DMS 273 treated with DMSO at 0.1 percent for 48 hours (cell line): ENCODE data around the gene GFY.

Experiments used
- DNase-seq: peaks from one replicate; lab custom pipeline; 2025; lab: John Stamatoyannopoulos, UW

Gene GFY

DNA sequence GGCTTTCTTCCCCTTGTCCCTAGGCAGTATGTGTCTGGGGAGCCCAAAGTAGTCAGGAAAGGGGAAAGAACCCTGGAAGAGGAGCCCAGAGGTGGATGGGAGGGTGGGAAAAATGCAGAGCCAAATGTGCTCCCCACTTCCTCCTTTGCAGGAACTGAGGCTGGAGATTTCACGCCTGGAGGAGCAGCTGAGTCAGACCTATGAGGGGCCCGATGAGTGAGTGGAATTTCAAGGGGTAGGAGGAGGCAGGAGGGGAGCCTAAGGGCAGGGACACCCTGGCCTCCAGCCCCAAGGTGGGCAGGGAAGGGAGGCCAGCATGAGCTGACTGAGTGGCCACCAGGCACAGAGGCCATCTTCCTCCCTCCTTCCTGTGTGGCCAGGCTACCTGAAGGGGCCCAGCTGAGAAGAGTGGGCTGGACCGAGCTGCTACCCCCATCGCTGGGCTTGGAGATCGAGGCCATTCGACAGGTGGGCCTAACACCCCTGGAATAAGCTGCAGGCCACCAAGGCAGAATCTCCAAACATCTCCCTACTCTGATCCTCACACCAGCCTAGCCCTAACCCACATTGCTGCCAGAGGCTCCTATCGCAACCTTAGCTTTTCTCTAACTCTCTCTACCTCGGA lies 16.3 kb upstream of the GFY start:
- DNase-seq: no peak

DNA sequence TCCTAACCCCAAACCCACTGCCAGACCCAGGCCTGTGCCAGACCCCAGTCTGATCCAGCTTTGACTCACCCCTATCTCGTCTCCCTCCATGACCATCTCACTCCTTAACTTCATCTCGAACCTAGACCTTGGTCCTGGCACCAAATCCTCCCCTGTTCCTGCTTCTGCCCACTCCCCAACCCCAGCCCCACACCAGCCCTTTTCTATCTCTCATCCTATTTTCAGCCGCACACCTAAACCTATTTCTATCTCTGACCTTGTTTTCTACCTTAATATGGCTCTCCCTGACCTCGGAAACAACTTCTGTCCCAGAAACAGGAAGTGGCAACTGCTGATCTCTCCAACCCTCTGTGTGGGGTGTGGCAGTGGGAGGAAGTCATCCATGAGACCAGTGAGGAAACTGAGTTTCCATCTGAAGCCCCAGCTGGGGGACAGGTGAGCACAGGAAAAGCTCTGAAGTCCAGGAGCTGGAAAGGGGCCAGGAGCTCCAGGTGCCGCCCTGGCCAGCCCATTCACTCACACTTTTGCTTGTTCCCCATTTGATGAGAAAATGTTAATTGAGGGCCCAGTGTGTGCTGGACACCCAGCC lies 15.7 kb upstream of the GFY start:
- no peak for DNase-seq

DNA sequence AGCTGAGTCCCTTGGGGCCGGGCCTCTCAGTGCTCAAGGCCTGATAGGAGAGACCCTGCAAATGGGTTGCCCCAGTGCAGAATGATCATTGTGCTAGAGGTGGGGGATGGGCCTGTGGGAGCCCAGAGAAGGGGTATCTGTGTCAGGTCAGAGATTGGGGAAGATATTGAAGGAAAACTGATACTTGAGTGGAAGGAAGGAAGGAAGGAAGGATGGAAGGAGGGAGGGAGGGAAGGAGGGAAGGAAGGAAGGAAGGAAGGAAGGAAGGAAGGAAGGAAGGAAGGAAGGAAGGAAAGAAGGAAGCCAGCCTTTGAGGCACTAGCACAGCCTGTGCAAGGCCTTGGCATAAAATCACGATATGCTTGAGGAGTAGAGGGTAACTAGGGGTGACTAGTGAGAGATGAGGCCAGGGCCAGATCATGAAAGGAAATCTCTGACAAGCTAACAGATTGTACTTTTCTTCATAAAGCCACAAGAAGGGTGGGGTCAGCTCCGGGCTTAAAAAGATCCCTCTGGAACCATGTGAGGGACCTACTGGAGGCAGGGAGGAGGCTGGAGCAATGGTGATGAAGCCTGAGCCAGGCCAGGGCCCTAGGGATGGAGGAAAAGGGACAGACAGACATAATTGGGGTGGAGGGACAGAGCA lies 13.4 kb upstream of the GFY start:
- no peak for DNase-seq

DNA sequence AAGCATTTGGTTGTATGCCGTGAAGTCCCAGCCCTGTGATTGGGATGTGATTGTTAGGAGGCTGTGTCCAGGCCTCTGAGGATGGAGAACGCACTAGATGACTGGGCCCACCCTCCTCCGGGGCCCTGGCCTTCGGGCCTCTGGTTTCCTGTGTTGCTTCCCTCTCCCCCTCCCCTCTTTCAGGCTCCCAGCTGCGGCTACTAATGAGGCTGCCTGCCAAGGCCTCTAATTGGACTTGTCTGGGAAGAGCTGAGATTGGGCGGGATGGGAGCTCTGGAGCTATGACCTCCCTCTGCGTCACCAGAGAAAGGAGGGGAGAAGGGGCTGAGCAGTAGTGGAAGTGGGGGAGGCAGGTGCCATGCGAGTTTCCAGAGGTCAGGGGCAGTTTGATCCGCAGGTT lies 11.8 kb upstream of the GFY start:
- DNase-seq: no peak

DNA sequence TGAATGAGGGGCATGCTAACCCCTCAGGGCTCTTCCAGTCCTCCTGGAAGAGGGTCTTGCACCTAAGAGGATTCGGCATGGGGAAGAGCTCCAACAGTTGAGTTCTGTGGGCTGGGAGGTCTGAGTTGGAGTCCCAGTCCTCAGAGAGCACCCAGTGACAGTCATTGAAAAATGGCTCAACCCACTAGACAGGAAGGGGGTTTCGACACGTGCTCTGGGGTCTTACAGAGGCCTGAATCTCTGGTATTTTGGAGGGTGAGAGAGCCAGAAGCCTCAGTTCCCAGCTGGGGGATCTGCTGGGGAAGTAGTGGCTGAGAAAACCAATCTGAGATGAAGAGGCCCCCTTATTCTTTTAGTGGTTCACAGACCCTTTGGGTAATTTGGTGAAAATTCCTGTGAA lies 10.9 kb upstream of the GFY start:
- no peak for DNase-seq

DNA sequence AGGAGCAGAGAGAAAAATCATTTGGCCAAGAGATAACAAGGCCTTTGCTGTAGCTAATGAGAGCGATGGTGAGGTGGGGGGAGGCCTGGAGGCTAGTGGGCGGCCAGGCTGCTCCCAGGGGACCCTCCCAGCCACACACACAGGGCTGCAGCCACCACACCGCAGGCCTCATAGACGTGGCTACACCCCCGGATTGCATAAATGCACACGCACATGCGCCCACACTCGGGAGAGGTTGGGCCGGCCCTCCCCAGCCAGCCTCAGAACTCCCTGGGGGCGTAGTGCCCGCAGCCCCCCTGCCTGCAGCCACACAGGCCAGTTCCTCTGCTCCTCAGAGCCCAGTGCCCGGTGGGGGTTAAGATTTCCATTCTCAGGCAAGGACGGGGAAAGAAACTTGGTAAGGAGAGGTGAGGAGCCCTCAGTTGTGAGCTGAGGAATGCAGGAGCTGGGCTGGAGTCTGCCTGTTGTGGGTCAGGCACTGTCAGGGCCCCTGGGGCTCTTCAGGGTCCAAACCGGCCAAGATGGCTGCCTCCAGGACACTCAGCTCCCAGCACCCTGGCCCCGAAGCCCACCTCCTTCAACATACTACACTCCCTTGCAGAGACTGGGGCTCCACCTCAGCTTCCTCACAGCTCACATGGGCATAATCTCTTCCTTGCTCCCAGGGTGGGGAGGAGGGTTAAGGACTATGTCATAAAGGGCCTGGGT lies 9.9 kb upstream of the GFY start:
- no peak for DNase-seq

DNA sequence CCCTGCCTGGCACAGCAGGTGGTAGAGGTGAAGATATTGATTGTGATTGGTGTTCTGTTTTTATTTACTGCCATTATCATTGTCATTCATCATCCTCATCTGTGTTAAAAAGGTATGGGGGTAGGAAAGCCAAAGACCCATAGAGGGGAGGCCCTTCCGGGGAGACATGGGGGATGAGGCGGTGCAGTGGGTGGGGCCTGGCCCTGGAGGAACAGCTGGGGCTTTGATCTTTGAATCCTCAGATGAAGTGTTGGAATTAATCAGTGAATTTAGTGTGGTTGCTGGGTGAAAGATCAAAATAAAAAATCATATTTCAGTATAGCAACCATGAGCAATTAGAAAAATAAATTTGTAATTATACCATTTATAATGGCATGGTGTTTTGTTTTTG lies 9.4 kb upstream of the GFY start:
- DNase-seq: no peak

DNA sequence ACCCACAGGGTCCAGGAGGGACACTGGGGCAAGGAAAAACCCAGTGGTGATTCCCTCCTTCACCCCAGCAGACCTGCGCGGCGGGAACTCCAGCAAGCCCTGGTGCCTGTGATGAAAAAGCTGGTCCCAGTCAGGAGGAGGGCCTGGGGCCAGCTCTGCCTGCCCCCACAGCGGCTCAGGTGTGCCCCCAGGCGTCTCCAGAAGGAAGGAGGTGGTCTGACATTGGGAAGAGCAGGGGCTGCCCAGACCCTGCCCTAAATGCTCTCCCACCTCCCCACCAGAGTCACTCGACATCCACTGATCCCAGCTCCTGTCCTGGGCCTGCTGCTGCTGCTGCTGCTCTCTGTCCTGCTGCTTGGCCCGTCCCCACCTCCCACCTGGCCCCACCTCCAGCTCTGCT lies 8.1 kb upstream of the GFY start:
- DNase-seq: no peak

DNA sequence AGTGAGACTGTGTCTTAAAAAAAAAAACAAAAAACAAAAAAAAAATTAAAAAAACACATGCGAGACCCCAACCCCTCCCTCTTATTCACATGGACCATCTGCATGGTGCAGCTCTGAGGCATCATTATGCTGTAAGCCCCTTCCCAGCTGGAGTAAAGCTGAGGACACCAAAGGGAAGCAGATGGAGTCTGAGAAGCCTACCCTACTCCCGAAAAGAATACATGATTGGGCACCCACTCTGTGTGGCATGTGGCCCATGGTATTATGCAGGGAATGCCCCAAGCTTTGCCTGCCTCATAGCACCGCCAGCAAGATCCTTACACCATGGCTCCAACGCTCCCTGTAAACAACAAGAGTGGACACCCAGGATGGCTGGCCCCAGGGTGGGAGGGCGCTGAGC lies 6.7 kb upstream of the GFY start:
- no peak for DNase-seq

DNA sequence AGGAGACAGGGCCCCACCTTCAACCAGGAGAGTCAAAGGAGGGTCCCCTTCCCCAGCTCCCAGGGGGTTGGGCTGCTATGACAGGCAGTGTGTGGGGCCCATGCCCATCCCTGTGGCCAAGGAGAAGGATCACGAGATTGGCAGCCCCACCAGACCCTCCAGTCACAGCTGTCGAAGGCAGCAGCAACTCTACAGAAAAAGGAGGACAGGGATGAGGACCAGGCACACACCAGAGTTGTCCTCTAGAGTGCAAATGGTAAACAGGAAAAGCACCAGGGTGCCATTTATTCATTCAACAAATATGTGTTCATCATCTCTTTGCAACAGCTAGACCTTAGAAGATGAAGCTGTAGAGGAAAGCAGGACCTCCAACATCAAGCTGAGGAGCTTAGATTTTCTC lies 6.0 kb upstream of the GFY start:
- no peak for DNase-seq

DNA sequence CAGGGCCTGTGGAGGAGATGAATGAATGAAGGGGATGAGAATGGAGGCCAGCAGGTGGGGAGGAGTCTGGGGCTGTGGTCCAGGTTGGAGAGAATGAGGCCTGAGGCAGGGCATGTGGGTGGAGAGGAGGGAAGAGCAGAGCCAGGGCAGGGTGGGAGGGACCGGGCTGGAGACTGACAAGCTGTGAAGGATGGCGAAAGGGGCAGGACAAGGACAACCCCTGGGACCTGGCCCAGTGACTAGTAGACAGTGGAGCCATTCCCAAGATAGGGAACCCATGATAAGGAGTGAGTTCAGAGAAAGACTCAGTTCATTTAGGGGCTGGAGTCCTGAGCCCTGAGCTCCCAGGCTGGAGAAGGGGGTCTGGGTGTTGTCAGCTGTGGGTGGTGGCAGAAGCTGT lies 5.0 kb upstream of the GFY start:
- no peak for DNase-seq

DNA sequence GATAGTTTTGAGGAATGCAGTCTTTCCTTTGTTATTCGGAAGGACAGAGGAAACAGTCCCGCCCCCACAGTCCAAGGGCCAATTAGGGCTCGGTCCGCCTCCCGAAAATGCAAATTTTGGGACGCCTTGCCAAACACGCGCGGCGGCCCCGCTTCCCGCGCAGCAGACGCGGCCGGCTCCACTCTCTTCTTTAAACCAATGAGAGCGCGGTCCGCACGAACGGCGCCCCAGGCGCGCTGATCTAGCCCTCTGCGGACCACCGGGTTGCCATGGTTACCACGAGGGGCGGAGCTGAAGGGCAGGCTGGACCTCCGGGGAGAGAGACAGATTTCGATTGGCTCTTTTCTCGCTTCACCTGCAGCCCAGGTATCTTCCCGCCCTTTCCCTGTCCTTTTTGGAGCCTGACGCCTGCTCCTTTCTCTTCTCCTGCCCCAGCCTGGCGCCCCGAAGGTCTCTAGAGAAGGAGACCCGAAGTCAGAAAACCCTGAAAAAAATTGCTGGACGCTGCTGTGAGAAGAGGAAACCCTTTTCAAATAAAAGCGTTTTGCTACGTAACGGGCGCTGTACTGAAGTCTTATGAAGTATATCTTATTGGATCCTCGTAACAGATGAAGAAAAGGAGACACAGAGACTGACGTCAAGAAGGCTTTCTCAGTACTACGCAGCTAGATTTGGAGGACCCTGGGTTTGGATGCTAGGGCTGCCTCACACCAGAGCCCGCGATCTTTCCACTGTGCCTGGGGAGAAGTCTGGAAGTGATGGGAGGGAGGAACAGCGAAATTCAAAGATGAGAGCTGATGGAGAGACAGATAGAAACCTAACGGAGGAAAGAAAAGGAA lies 3.9 kb upstream of the GFY start:
- DNase-seq: peak; percentile 36

DNA sequence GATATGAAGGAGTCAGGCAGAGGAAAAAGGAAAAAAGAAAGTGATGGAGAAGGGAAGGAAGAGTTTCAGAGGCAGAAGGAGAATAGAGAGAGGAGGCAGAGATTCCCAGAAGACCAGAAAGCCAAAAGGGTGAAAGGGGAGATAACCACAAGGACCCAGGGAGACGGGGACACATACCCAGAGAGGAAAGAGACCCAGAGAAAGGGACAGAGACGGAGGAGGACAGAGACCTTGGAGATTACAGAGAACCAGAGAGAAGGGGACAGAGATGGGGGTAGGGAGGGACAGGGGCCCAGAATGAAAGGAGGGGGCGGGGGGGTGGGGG lies 3.3 kb upstream of the GFY start:
- no peak for DNase-seq

DNA sequence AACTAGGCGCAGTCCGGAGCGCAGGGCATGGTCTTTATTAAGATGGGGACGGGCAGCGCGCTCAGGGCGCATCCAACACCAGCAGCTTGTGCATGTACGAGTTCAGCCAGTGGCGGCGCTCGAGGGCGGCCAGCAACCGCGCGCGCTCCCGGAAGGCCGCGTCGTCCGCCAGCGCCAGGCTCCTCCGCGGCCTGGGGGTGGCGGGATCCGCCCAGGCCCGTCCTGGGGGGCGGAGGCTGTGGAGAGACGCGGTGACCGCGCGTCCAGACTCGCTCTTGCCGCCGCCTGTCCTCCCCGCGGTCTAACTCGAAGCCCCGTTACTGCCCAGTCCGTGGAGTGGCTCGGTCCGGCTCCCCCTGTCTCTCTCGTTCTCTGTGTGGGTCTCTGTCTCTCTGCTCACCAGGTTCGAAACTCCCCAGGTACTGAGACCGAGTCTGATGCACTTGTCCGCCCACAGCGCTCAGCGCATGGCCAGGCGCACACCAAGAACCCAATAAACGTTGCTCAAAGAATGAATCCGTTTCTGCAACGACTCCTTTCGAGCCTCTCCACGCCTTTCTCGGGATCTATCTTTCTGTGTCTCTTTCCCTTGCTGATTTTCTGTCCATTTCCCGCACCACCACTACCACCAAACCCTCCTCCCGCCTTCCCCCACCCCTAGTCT lies 2.6 kb upstream of the GFY start:
- no peak for DNase-seq

DNA sequence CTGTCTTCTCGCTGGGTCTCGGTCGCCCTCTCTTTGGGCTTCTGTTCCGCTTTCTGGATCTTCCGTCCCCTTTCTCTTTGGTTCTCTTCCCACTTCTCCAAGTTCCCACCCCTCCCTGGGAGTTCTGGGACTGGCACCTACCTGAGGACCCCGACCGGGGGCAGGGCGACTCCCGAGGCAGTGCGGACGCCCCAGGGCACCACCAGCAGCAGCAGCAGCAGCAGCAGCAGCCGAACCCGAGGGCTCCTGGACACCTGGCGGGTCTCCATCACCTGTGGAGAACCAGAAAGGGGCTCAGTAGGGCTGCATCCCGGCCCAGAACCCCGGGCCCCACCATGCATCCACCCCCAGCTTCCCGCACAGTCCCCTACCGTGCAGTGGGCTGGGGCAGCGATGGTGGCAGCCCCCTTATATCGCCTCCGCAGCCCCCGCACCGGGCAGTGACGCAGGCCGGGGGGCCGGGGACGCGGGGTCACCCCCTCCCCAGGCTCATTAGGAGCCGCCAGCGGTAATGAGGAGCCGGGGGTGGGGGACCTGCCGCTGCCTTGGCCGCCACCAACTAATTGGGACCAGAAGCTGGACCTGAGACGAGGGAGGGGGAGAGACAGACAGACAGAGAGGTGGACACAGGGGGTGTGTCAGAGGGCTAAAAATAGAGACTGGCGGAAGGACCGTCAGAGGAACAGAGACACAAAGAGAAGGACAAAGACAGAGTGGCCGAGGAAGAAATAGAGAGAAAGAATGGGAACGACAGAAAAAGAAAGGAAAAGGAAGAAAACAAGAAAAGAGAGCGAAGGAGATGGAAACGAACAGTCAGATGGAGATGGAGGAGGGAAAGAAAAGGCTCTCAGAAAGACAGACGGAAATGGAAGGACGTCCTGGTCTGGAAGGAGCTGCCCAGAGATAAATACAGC lies 1.9 kb upstream of the GFY start, which contains the start of gene PTH2:
TSS of gene PTH2 (minus strand) at position 371 of the 914 bp plus-strand sequence. CDS start at position 269, 102 bp downstream.
- DNase-seq: no peak

DNA sequence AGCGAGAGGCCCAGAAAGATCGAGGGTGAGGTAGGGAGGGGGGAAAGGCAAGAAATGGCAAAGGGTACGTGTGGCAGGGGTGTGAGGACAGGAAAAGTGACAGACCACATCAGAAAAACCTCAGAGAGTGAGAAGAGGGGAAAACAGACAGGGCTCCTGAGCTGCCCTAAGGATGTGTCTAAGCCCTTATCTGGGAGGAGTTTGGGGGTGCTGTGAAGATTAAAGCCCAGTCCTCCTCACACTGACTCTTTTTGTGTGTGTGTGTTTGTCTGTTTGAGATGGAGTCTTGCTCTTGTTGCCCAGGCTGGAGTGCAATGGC lies 1.2 kb upstream of the GFY start:
- no peak for DNase-seq

DNA sequence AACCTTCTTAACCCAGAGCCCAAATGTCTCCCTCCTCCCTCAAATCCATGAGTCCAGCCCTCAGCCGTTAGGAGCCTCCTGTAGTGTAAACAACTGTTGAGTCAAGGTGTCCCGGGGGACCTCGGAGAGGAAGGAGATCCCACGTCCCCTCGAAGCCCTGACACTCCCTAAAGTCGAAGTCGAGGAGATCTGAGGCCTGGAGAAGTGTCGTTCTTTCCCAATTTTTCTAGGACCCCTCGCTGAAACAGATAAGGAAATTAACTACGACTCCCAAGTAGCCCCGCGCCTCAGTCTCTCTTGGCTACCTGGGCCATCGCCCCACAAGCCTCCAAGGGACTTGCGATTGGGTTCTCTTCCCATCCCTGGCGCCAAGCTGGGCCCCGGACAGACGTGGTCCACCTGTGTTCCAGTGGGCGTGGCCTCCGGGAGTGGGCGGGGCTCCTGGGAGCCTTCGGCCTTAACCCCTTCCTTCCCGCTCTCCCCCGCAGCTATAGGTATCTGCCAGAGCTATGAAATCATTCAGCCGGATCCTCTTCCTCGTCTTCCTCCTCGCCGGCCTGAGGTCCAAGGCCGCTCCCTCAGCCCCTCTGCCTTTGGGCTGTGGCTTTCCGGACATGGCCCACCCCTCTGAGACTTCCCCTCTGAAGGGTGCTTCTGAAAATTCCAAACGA lies 869 bp downstream of the GFY start:
- DNase-seq: no peak

DNA sequence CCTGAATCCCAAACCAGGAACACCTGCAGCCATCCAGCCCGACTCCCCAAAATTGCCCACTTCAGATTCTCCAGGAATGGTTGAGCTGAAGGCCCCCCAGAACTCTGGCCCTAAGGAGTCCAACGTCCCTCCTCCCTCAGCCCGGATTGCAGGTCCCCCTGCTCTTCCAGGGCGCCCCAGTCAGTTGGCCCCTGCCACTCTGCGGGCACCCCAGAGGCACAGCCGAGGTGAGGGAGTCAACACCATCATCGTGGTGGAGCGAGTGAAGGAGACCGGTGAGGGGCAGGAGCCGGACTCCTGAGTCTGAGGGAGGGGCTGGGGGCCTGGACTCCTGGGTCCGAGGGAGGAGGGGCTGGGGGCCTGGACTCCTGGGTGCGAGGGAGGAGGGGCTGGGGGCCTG lies 2.2 kb downstream of the GFY start:
- DNase-seq: no peak

DNA sequence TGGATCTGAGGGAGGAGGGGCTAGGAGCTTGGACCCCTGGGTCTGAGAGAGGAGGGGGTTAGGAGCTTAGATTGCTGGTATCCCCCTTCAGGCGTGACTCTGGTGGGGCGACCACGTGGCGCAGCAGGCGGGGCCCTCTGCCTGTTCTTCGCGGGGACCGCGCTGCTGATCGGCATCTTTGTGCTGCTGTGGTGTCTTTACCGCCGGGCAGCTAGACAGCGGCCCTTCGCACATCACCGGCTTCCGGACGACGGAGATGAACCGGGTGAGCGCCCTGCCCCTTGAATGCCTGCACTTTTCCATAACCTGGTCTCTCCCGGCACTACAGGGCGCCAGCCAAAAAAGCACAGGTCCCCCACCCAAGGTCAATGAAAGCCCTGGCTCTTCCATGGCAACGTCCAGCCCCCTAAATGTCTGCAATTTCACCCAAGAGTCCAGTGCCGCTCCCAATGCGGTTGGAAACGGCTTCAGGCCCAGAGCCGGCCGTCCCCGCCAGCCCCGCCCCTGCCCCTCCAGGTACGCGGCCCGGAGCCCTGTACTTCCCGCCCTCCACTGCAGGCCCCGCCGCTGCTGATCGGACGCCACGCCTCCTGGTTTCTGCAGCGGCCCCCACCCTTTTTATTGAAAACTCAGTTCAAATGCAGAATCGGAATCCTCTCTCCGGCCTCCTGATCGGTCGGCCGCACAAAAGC lies 2.8 kb downstream of the GFY start:
- no peak for DNase-seq
